Panc1 (cell line): Measurements from ENCODE around the gene CHD1L. TPM values are rescaled to one million over a fixed set of nuclear protein-coding genes. Genes with fewer than 3 reads are reported as not detected.

ENCODE experiments used
- ATAC-seq: fragments of 200-7000 bp; cut with Tn5 transposase; 2 replicates; pipeline ENCODE4 v1.9.1; 2020; ENCODE audit warnings: mild to moderate bottlenecking, moderate library complexity
- BruUV-seq: library from RNA; stranded (reverse); fragments of 400-500 nt; replicated peaks from 2 replicates; lab custom pipeline; 2021; lab: Mats Ljungman, UMichigan
- CTCF ChIA-PET: fragments of 300-600 bp; sonication (Branson Sonifier 250); formaldehyde crosslinking; loops from one replicate; lab custom pipeline; 2022; ENCODE audit warnings: antibody characterized with exemption; lab: Charles Lee
- POLR2A ChIA-PET: fragments of 300-600 bp; sonication (Branson Sonifier 250); formaldehyde crosslinking; loops from one replicate; lab custom pipeline; 2022; ENCODE audit warnings: antibody characterized with exemption; lab: Charles Lee
- DNase-seq: peaks from one replicate; pipeline ENCODE4 v3.0.0-alpha.2; 2010; ENCODE audit warnings: low read depth, low spot score
- H3K27ac ChIP-seq: 2 replicates; pipeline ENCODE4 v1.5.1; 2011; ENCODE audit warnings: mild to moderate bottlenecking, low read length, inconsistent platforms
- H3K27me3 ChIP-seq: fragments of 200-500 bp; sonication (Bioruptor generic); 2 replicates; pipeline ENCODE4 v1.6.0; 2014; ENCODE audit warnings: low read length, inconsistent platforms; ENCODE audit not compliant: control insufficient read depth, insufficient read depth
- H3K36me3 ChIP-seq: fragments of 200-500 bp; sonication (Bioruptor generic); 2 replicates; pipeline ENCODE4 v1.5.1; 2014; ENCODE audit warnings: inconsistent platforms, mild to moderate bottlenecking, low read length, moderate library complexity; ENCODE audit not compliant: control insufficient read depth, insufficient read depth
- H3K4me1 ChIP-seq: 2 replicates; pipeline ENCODE4 v1.5.1; 2011; ENCODE audit warnings: inconsistent platforms, mild to moderate bottlenecking, low read length, moderate library complexity; ENCODE audit not compliant: control insufficient read depth, insufficient read depth
- H3K4me3 ChIP-seq, 2 experiments: 2 replicates each; pipeline ENCODE4 v1.5.1; 2011 to 2012; ENCODE audit warnings: low read depth in 2 of 2, low read length in 2 of 2, mild to moderate bottlenecking in 2 of 2, inconsistent platforms in 1 of 2, moderate library complexity in 1 of 2
- H3K9me3 ChIP-seq: fragments of 200-500 bp; sonication (Bioruptor generic); 2 replicates; pipeline ENCODE4 v1.5.1; 2014; ENCODE audit warnings: low read depth, mild to moderate bottlenecking, inconsistent platforms, low read length, moderate library complexity; ENCODE audit not compliant: control insufficient read depth, insufficient read depth
- CTCF ChIP-seq: fragments of 450-650 bp; IDR thresholded peaks from 2 replicates; pipeline ENCODE4 v1.5.1; 2017; ENCODE audit warnings: mild to moderate bottlenecking
- POLR2AphosphoS5 ChIP-seq: IDR thresholded peaks from 2 replicates; pipeline ENCODE4 v1.6.1; 2012; ENCODE audit warnings: mild to moderate bottlenecking, low read depth, low read length, moderate library complexity
- REST ChIP-seq, 2 experiments: IDR thresholded peaks; 2 replicates each; pipeline ENCODE4 v1.6.1; 2011 to 2012; ENCODE audit warnings: low read depth in 2 of 2, control low read depth in 1 of 2, low read length in 1 of 2, mild to moderate bottlenecking in 1 of 2, moderate library complexity in 1 of 2; ENCODE audit not compliant: insufficient read depth in 1 of 2
- SIN3A ChIP-seq: IDR thresholded peaks from 2 replicates; pipeline ENCODE4 v1.6.1; 2012; ENCODE audit warnings: low read depth, mild to moderate bottlenecking, low read length, moderate library complexity, borderline replicate concordance; ENCODE audit not compliant: insufficient read depth
- TCF7L2 ChIP-seq: IDR thresholded peaks from 2 replicates; pipeline ENCODE4 v1.6.1; 2011; ENCODE audit warnings: mild to moderate bottlenecking, low read depth, low read length, inconsistent platforms
- in situ Hi-C: cut with HindIII; loops from 2 replicates; pipeline ENCODE4 v1.10.0; 2016; ENCODE audit warnings: low sequenced_read_pairs, low pct_unique_long_range_greater_than_20kb
- intact Hi-C: fragments of 100-400 bp; cut with micrococcal nuclease; formaldehyde crosslinking; loops from one replicate; pipeline ENCODE4 v1.10.0; 2022; ENCODE audit not compliant: unreplicated experiment
- total RNA-seq: library from RNA; stranded (reverse); gene quantifications from one replicate; pipeline ENCODE4 v1.2.1, GENCODE V29; 2021; ENCODE audit not compliant: unreplicated experiment

Gene CHD1L
- total RNA-seq, 1 experiment from 2014 or later, result 48.3 TPM

- Histone ChIP-seq H3K9me3 (no peaks in the 10 kb centered on the region), H3K27ac (no peak overlapping the region), H3K27me3 (no peaks in the 10 kb centered on the region), H3K4me1 (no peaks in the 10 kb centered on the region), H3K4me3 (no peak overlapping the region), H3K36me3 (no peaks in the 10 kb centered on the region; the same call in 1 of the 2 replicates)
- no peak for DNase-seq
- in situ Hi-C loops (no loop called here), intact Hi-C loops (no loop called here)
- ATAC-seq, result no peak
- POLR2A ChIA-PET, result no interaction called here
- TF ChIP-seq CTCF, result no peak
- TF ChIP-seq REST (IDR thresholded peaks at IDR 0.05; ENCODE audit: insufficient read depth in 1 of 2, low read depth in 2 of 2, low read length in 1 of 2), result no peak
- TF ChIP-seq SIN3A, result no peak
- no peak for TF ChIP-seq TCF7L2
- TF ChIP-seq POLR2AphosphoS5, result no peak
- CTCF ChIA-PET, result no interaction called here
- BruUV-seq, result no TSS peak
These were observed 10.1 kb downstream of the CHD1L start for GRCh38 chr1:147252540-147252939.

- Histone ChIP-seq H3K36me3 (peaks cover 19% of the 10 kb centered on the region), H3K27ac (no peak overlapping the region), H3K9me3 (no peaks in the 10 kb centered on the region), H3K27me3 (no peaks in the 10 kb centered on the region), H3K4me1 (no peaks in the 10 kb centered on the region), H3K4me3 (no peak overlapping the region)
- ChIA-PET POLR2A (no interaction called here), CTCF (interaction anchor here (0.6 kb wide), 1 partner anchor 187 kb away, joined by 3 read pairs; no protein-coding TSS in a partner anchor)
- TF ChIP-seq POLR2AphosphoS5 (no peak), TCF7L2 (no peak), REST (IDR thresholded peaks at IDR 0.05; ENCODE audit: insufficient read depth in 1 of 2, low read depth in 2 of 2, low read length in 1 of 2) (no peak), CTCF (no peak), SIN3A (no peak)
- ATAC-seq (no peak), DNase-seq (no peak)
- intact Hi-C loops, result no loop called here
- TSS peak; percentile 29 for BruUV-seq
- in situ Hi-C loops, result no loop called here
These were observed 18.5 kb downstream of the CHD1L start for GRCh38 chr1:147260956-147261355.
